ENCODE measurements around the gene CATSPERE. TPM values are rescaled to one million over a fixed set of nuclear protein-coding genes. Genes with fewer than 3 reads are reported as not detected.

Gene CATSPERE
- total RNA-seq = 0.66 and 1.3 TPM in 2 replicates

DNA sequence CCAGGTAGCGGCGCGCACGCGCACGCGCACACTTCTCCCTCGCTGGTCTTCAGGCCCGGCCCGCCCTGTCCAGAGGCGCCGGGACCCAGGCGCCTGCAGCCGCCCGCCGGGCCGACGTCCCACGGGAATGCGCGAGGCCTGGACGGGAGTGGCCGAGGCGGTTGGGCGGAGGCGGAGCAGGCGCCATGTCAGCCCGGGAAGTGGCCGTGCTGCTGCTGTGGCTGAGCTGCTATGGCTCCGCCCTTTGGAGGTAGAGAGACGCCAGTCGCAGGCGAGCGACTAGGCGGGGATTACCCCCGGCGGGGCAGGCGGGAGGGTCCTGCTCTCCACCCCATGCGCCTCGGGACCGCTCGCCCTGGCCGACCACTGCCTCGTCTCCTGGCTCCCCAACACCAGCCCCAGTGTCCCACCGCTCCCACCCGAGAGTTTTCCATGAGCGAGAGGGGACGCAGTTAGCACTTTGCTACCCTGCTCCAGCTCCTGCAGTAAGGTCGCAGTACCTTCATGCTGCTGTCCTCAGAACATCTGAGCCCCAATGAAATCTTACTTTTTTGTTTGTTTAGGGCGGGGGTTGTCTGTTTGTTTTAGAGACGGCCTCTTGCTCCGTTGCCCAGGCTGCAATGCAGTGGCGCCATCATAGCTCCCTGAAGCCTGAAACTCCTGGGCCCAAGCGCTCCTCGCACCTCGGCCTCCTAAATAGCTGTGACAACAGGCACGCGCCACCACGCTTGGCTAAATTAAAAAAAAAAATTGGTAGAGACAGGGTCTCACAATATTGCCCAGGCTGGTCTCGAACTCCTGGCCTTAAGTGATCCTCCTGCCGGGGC is at the start of gene CATSPERE:
CATSPERE (plus strand) TSS at position 29 of the 827 bp plus-strand sequence; CDS start at position 186, 157 bp downstream.

DNA sequence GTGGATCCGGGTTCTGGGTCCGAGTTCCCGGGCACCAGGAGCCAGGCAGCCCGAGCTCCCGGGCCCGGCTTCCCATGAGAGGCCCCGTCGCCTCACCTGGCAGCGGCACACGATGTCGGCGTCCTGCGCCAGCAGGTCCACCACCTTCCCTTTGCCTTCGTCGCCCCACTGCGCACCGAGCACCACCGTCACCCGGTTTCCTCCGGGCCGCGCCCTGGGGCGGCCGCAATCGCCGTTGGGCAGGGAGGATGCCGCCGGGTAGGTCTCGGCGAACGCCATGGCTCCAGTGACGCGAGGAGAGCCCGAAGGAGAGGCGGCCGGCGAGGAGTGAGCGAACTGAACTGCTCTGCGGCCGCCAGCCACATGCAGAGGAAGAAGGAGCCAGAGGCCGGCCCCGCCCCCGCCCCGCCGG is 9.5 kb upstream of the CATSPERE start, which contains the start of gene ADSS2:
ADSS2 (minus strand) TSS at position 371 of the 412 bp plus-strand sequence; CDS start at position 279, 92 bp downstream.

GRCh38 chr1:244652623-244653438 is 191.8 kb downstream of the CATSPERE start, which contains the start of gene DESI2:
DESI2 (plus strand) TSS chr1:244653126; CDS start chr1:244653314, 188 bp downstream.

Small RNA genes lying within 50 kb of the gene (small RNA-seq; reads per million reads assigned to genes)
- gene CYCSP5 (ENCODE audit: low replicate concordance) = not detected

Other genes with a start within 250 kb of the CATSPERE start
- gene ADSS2, start 9.4 kb upstream of the CATSPERE start, total RNA-seq = 42.0 and 60.3 TPM in 2 replicates
- 34.1 and 64.1 TPM in 2 replicates for gene DESI2, start 191.9 kb downstream of the CATSPERE start, total RNA-seq

All from placental pericyte (primary cell).